SU-DHL-6 (cell line): Measurements from ENCODE around the gene JADE2.

Experiments
- H2AFZ ChIP-seq: fragments of 200-600 bp; sonication (generic); 2 replicates; pipeline ENCODE4 v1.6.1; 2014; ENCODE audit warnings: low read depth, mild to moderate bottlenecking, moderate library complexity, mixed read lengths, antibody characterized with exemption, low read length; ENCODE audit not compliant: severe bottlenecking
- H3F3A ChIP-seq: fragments of 200-600 bp; shearing (Covaris generic); 2 replicates; pipeline ENCODE4 v1.6.0; 2016; ENCODE audit warnings: antibody characterized with exemption, mild to moderate bottlenecking; ENCODE audit not compliant: insufficient read depth
- H3K27ac ChIP-seq: fragments of 200-600 bp; sonication (generic); 2 replicates; pipeline ENCODE4 v1.5.1; 2016; ENCODE audit warnings: low read depth, mild to moderate bottlenecking, low read length, moderate library complexity, mixed read lengths
- H3K27me3 ChIP-seq: fragments of 200-600 bp; sonication (generic), shearing (Covaris generic); 2 replicates; pipeline ENCODE4 v1.6.0; 2014; ENCODE audit warnings: mild to moderate bottlenecking, low read length
- H3K36me3 ChIP-seq: fragments of 200-600 bp; sonication (generic); 2 replicates; pipeline ENCODE4 v1.6.1; 2014; ENCODE audit warnings: mild to moderate bottlenecking, low read length, mixed read lengths
- H3K4me2 ChIP-seq: fragments of 300-600, 200-600 bp; shearing (Covaris generic), sonication (generic); 2 replicates; pipeline ENCODE4 v1.6.0; 2014; ENCODE audit warnings: low read length, low read depth, mild to moderate bottlenecking; ENCODE audit not compliant: poor library complexity, severe bottlenecking
- H3K4me3 ChIP-seq: fragments of 200-600 bp; sonication (generic); 2 replicates; pipeline ENCODE4 v1.5.1; 2014; ENCODE audit warnings: antibody characterized with exemption, low read length, mild to moderate bottlenecking, mixed read lengths; ENCODE audit not compliant: insufficient read depth, poor library complexity, severe bottlenecking
- H3K79me2 ChIP-seq: fragments of 200-600 bp; sonication (generic); 2 replicates; pipeline ENCODE4 v1.6.1; 2014; ENCODE audit warnings: mild to moderate bottlenecking, low read length, moderate library complexity; ENCODE audit not compliant: insufficient read depth
- H3K9ac ChIP-seq: fragments of 200-600 bp; sonication (generic); 2 replicates; pipeline ENCODE4 v1.7.0; 2014; ENCODE audit warnings: mild to moderate bottlenecking, low read length
- H3K9me2 ChIP-seq: fragments of 200-600 bp; sonication (generic); replicated peaks from 2 replicates; pipeline ENCODE4 v1.6.1; 2014; ENCODE audit warnings: low read length; ENCODE audit not compliant: insufficient read depth
- H3K9me3 ChIP-seq: fragments of 200-600 bp; sonication (generic); 2 replicates; pipeline ENCODE4 v1.6.1; 2014; ENCODE audit warnings: low read length, mixed read lengths; ENCODE audit not compliant: insufficient read depth
- H4K20me1 ChIP-seq: fragments of 200-600 bp; sonication (generic); 2 replicates; pipeline ENCODE4 v1.6.1; 2014; ENCODE audit warnings: low read depth, mild to moderate bottlenecking, antibody characterized with exemption, low read length, moderate library complexity, mixed read lengths
- CTCF ChIP-seq: fragments of 200-600 bp; sonication (generic); IDR thresholded peaks from one replicate; pipeline ENCODE4 v1.5.1; 2017; ENCODE audit warnings: antibody characterized with exemption, mild to moderate bottlenecking, low read length, moderate library complexity; ENCODE audit not compliant: insufficient read depth, poor library complexity, severe bottlenecking
- EZH2phosphoT487 ChIP-seq: fragments of 200-600 bp; sonication (generic), shearing (Covaris generic); conservative IDR thresholded peaks from 2 replicates; pipeline ENCODE4 v1.6.1; 2018; ENCODE audit warnings: mild to moderate bottlenecking, antibody characterized with exemption, low read length, moderate library complexity, mixed read lengths

JADE2 gene

GRCh38 chr5:134559672-134560071 lies 34.2 kb downstream of the JADE2 start:
- no peak overlapping the region for H3K4me2 ChIP-seq
- no peaks in the 10 kb centered on the region for H4K20me1 ChIP-seq
- no peaks in the 10 kb centered on the region for H3K79me2 ChIP-seq
- no peak overlapping the region for H3K27ac ChIP-seq
- no peak overlapping the region for H2AFZ ChIP-seq
- no peaks in the 10 kb centered on the region for H3K9me2 ChIP-seq
- TF ChIP-seq CTCF (no peak), EZH2phosphoT487 (no peak)
- H3K9ac ChIP-seq = no peak overlapping the region
- no peaks in the 10 kb centered on the region for H3K9me3 ChIP-seq
- H3K4me3 ChIP-seq = no peak overlapping the region
- peaks cover 5% of the 10 kb centered on the region; the same call in 1 of the 2 replicates for H3F3A ChIP-seq
- H3K27me3 ChIP-seq = no peaks in the 10 kb centered on the region
- H3K36me3 ChIP-seq = peaks cover 7% of the 10 kb centered on the region; the same call in 1 of the 2 replicates

DNA sequence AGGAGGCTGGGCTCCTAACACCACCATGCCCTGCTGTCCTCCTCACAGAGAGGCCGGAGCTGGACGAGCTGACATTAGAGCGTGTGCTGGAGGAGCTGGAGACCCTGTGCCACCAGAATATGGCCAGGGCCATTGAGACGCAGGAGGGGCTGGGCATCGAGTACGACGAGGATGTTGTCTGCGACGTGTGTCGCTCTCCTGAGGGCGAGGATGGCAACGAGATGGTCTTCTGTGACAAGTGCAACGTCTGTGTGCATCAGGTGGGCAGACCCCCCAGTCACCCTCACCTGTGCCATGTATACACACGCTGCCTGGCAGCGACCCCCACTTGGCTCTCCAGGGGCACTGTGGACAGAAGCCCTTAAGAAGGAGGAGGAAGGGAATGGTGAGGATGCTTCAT lies 35.2 kb downstream of the JADE2 start:
- H3K9me3 ChIP-seq = no peaks in the 10 kb centered on the region
- H3K9me2 ChIP-seq = no peaks in the 10 kb centered on the region
- H3K79me2 ChIP-seq = no peaks in the 10 kb centered on the region
- H3K4me3 ChIP-seq = no peak overlapping the region
- H3K9ac ChIP-seq = no peak overlapping the region
- H3F3A ChIP-seq = no peaks in the 10 kb centered on the region
- no peak overlapping the region for H3K4me2 ChIP-seq
- TF ChIP-seq CTCF (no peak), EZH2phosphoT487 (no peak)
- H2AFZ ChIP-seq = no peak overlapping the region
- no peaks in the 10 kb centered on the region for H3K27me3 ChIP-seq
- peaks cover 7% of the 10 kb centered on the region; the same call in 1 of the 2 replicates for H3K36me3 ChIP-seq
- H3K27ac ChIP-seq = no peak overlapping the region
- H4K20me1 ChIP-seq = no peaks in the 10 kb centered on the region

DNA sequence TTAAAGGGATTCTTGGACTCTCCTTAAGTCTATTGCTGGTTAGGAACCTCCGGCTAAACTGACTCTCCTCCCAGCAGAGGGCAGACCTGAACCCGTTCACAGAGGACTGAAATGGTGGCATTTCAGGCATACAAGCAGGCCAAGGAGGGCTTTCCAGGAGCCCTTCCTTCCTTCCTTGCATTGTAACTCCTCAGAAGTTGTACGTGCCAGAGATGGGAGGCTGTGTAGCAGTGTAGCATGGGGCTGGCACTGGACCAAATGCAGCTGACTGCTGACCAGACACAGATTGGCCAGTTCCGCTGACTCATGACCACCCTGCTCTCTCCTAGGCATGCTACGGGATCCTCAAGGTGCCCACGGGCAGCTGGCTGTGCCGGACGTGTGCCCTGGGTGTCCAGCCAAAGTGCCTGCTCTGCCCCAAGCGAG lies 36.4 kb downstream of the JADE2 start:
- no peaks in the 10 kb centered on the region for H3K27me3 ChIP-seq
- H2AFZ ChIP-seq = no peak overlapping the region
- TF ChIP-seq EZH2phosphoT487 (no peak), CTCF (no peak)
- H3K4me2 ChIP-seq = no peak overlapping the region
- no peaks in the 10 kb centered on the region for H3K9me3 ChIP-seq
- H3K9me2 ChIP-seq = no peaks in the 10 kb centered on the region
- no peak overlapping the region for H3K9ac ChIP-seq
- no peaks in the 10 kb centered on the region for H3F3A ChIP-seq
- no peak overlapping the region for H3K27ac ChIP-seq
- H3K4me3 ChIP-seq = no peak overlapping the region
- peaks cover 4% of the 10 kb centered on the region; the same call in 1 of the 2 replicates for H3K36me3 ChIP-seq
- H3K79me2 ChIP-seq = no peaks in the 10 kb centered on the region
- H4K20me1 ChIP-seq = no peaks in the 10 kb centered on the region
